SW480 (cell line): ENCODE data around the gene CIPC.

ENCODE experiments used
- DNase-seq: peaks from one replicate; pipeline ENCODE4 v3.0.0-alpha.2; 2016; ENCODE audit warnings: low spot score

Gene CIPC

GRCh38 chr14:77125823-77126325 is 27.8 kb downstream of the CIPC start:
- no peak for DNase-seq

- DNase-seq = no peak
These were observed 28.5 kb downstream of the CIPC start for GRCh38 chr14:77126461-77126990.

GRCh38 chr14:77128414-77128891 is 30.4 kb downstream of the CIPC start:
- peak; percentile 98 for DNase-seq

- no peak for DNase-seq
These were observed 32.3 kb downstream of the CIPC start for GRCh38 chr14:77130386-77130785.

GRCh38 chr14:77131206-77131605 is 33.1 kb downstream of the CIPC start:
- DNase-seq = no peak

- DNase-seq = no peak
These were observed 33.9 kb downstream of the CIPC start for GRCh38 chr14:77131871-77132486.

- DNase-seq = no peak
These were observed 35.8 kb downstream of the CIPC start for GRCh38 chr14:77133720-77134338.

- no peak for DNase-seq
These were observed 41.0 kb downstream of the CIPC start for GRCh38 chr14:77139022-77139421.

GRCh38 chr14:77139540-77140358 is 41.7 kb downstream of the CIPC start:
- no peak for DNase-seq

- no peak for DNase-seq
These were observed 42.5 kb downstream of the CIPC start for GRCh38 chr14:77140359-77141213.

- peak; percentile 58 for DNase-seq
These were observed 43.4 kb downstream of the CIPC start, which contains the start of gene ZDHHC22 for GRCh38 chr14:77141214-77142004. Gene ZDHHC22, minus strand, starts transcription at chr14:77141791. Its CDS starts 2,053 bp downstream, at chr14:77139738.

- no peak for DNase-seq
These were observed 44.1 kb downstream of the CIPC start for GRCh38 chr14:77142005-77142800.

- no peak for DNase-seq
These were observed 45.0 kb downstream of the CIPC start for GRCh38 chr14:77143071-77143470.

- DNase-seq = no peak
These were observed 46.5 kb downstream of the CIPC start for GRCh38 chr14:77144412-77145115.

- no peak for DNase-seq
These were observed 48.1 kb downstream of the CIPC start for GRCh38 chr14:77145975-77146740.

GRCh38 chr14:77148510-77149231 is 50.6 kb downstream of the CIPC start:
- DNase-seq = no peak

- DNase-seq = peak; percentile 37
These were observed 53.2 kb downstream of the CIPC start for GRCh38 chr14:77151245-77151644.
